Fibroblast of pulmonary artery (primary cell): ENCODE measurements around the gene SMPD1.

Source experiments
- DNase-seq: peaks from one replicate; pipeline ENCODE4 v3.0.0-alpha.2; 2010; ENCODE audit warnings: low read depth
- H3K4me3 ChIP-seq: replicated peaks from 2 replicates; pipeline ENCODE4 v1.5.1; 2011; ENCODE audit warnings: low read depth, mild to moderate bottlenecking, control low read depth, low read length, moderate library complexity
- TF ChIP-seq, protein P1 (sequence below): IDR thresholded peaks from 2 replicates; pipeline ENCODE4 v1.5.1; 2011; ENCODE audit warnings: mild to moderate bottlenecking, control low read depth, low read length, inconsistent platforms; ENCODE audit errors: missing control alignments

Gene SMPD1

DNA sequence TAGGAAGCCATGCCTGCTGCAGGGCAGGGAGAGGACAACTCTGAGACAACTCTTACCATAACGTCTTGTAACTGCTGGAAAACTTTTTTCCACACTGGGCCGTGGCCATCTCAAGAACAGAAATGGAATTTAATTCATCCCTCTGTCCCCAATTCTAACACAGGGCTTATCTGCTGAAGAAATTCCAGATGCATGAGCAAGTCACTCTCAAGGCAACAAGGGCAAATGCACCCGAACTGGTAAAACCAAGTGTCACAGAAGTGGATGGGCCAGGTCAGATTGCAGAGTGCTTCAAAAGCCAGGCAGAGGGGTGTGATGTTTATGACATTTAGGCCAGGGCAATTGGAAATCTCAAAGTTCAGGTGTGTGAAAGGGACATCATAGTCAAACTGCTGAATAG, 7.4 kb downstream of the SMPD1 start:
- TF ChIP-seq, protein P1, sequence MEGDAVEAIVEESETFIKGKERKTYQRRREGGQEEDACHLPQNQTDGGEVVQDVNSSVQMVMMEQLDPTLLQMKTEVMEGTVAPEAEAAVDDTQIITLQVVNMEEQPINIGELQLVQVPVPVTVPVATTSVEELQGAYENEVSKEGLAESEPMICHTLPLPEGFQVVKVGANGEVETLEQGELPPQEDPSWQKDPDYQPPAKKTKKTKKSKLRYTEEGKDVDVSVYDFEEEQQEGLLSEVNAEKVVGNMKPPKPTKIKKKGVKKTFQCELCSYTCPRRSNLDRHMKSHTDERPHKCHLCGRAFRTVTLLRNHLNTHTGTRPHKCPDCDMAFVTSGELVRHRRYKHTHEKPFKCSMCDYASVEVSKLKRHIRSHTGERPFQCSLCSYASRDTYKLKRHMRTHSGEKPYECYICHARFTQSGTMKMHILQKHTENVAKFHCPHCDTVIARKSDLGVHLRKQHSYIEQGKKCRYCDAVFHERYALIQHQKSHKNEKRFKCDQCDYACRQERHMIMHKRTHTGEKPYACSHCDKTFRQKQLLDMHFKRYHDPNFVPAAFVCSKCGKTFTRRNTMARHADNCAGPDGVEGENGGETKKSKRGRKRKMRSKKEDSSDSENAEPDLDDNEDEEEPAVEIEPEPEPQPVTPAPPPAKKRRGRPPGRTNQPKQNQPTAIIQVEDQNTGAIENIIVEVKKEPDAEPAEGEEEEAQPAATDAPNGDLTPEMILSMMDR = no peak
- peak; percentile 50 for DNase-seq
- H3K4me3 ChIP-seq = no peak overlapping the region

DNA sequence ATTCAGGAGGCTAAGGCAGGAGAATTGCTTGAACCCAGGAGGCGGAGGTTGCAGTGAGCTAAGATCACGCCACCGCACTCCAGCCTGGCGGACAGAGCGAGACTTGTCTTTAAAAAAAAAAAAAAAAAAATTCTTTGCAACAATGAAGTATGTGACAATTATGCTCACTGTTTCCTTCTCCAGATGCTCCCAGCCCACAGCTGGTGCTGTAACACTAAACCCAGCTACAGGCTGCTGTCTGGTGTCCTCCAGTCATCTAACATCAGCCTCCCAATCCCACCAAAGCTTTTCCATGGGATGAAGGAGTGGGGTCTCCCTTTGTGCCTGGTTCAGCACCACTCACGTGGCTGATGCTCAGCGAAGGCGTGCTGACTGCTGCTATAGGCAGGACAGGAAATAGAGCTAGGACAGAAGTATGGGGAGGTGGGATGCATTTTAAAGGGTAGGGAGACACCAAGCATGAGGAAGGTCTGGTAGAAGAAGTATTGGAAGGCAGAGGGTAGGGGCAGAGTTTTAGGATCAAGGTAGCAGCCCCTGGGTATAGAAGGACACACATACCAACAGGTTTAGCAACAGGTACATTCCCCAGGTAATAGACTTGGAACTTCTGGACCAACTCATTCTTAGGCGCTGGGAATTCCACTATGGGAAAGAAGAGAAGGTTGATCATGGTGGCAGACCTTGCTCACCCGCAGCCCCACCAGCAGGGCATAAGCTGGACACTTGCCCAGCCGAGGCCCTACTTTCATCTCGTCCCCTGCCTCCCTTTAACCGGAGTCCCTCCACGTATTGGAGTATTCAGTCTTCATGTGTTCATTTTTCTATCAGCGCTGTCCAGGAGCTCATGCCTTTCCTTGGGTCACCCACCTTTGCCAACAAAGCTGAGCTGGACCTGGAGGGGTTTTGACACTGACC, 10.4 kb downstream of the SMPD1 start:
- DNase-seq = no peak
- TF ChIP-seq, protein P1 = no peak

DNA sequence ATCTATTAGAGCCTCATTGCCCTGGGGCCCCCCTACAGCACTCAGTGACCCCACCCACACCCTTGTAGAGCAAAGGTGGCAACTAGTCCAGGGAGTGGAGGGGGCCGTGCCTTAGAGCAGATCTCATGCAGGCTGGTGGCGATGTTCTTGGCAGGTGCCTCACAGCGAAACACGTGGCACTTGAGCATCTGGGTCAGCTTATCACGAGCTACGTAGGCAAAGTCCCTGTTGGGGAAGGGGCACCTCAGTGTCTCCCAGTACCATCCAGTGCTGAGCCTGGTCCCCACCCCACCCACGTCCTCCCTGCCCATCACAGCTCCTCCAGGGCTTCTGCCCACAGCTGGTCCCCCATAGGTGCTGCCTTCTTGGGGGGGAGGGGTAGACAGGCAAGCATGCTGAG, 11.2 kb downstream of the SMPD1 start:
- no peak for DNase-seq
- no peak overlapping the region for H3K4me3 ChIP-seq
- TF ChIP-seq, protein P1 = no peak

More for the DNA sequence above, 10.4 kb downstream of the SMPD1 start:
- no peak overlapping the region for H3K4me3 ChIP-seq

DNA sequence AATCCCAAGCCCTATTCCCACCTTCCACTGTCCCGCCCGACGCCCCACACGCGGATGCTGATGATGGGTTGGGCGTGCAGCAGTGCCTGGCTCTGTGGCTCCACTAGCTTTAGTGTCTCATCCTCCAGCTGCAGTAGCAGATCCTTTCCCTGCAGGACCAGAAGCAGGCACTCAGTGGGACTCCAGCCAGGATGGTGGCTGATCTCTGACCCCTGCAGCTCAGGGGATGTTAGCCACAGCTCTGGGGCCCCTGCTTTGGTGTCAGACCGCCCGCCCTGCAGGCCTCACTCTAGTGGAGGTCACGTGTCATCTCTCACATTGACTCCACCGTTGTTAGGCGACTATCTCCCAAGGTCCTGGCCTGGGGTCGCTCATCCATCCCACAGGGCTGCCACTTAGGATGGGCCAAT, 11.8 kb downstream of the SMPD1 start:
- DNase-seq = no peak
- H3K4me3 ChIP-seq = no peak overlapping the region
- TF ChIP-seq, protein P1 = no peak

DNA sequence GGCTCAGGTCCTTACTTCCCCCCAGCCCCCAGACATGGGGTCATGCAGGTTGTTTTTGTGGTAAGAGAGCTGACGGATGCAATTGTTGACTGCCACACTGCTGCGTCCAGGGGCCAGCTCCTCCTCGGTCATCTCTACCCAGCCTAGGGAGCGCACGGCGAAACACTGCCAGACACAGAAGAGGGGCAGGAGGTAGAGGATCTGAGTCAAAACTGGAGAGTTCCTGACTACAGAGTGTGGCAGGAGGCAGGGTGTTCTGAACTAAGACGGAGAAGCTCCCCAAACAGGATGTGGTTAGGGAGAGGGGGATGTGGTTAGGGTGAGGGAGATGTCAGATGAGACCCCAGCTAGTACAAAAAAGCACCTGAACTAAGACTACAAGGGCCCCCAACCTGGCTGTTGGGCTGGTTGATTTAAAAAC, 12.3 kb downstream of the SMPD1 start:
- DNase-seq = no peak
- no peak overlapping the region for H3K4me3 ChIP-seq

DNA sequence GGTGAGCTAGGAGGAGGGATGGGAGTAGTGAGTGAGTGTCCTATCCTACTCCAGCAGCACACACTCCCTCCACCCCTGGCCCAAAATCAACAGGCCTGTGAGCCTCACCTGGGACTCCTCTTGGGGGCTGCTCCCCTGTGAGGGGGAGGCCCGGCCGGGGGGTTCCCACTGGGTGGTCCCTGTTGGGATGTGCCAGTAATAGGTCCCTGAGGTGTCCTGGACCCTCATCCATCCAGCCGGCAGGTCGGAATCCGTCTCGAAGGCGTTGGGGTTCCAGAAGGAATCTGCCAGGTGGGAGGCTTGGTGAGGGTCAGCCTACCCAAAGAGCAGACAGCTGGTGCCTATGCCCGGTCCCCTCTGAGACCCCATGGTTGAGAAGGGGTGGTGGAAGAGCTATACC, 13.3 kb downstream of the SMPD1 start:
- H3K4me3 ChIP-seq = no peak overlapping the region
- TF ChIP-seq, protein P1 = no peak
- no peak for DNase-seq

More for the DNA sequence above, 12.3 kb downstream of the SMPD1 start:
- TF ChIP-seq, protein P1 = no peak
